Muscle layer of duodenum (tissue), 2 donors: ENCODE measurements around the gene SPATS2.
"Not testable (repeated sequence)": the region's sequence is repeated elsewhere in the genome, so short reads cannot be mapped to it uniquely, and the experiment has no call there.

Experiments
- H3K27ac ChIP-seq: one replicate; pipeline ENCODE4 v1.7.0; 2013; ENCODE audit warnings: mild to moderate bottlenecking, low read length
- H3K27me3 ChIP-seq: one replicate; pipeline ENCODE4 v1.7.0; 2013; ENCODE audit warnings: low read depth, mild to moderate bottlenecking, control low read depth, low read length
- H3K36me3 ChIP-seq, 2 donors: one replicate each; pipeline ENCODE4 v1.7.0; 2013; ENCODE audit warnings: low read length in 2 of 2, control low read depth in 1 of 2, mild to moderate bottlenecking in 1 of 2; ENCODE audit not compliant: insufficient read depth in 2 of 2, control insufficient read depth in 1 of 2
- H3K4me1 ChIP-seq, 2 donors: one replicate each; pipeline ENCODE4 v1.7.0; 2013; ENCODE audit warnings: low read length in 2 of 2, mild to moderate bottlenecking in 2 of 2, control low read depth in 1 of 2, moderate library complexity in 1 of 2; ENCODE audit not compliant: insufficient read depth in 2 of 2, control insufficient read depth in 1 of 2
- H3K4me3 ChIP-seq, 2 donors: one replicate each; pipeline ENCODE4 v1.7.0; 2013; ENCODE audit warnings: low read length in 2 of 2, low read depth in 1 of 2, mild to moderate bottlenecking in 1 of 2
- H3K9me3 ChIP-seq, 2 donors: one replicate each; pipeline ENCODE4 v1.7.0; 2013; ENCODE audit warnings: low read length in 2 of 2, control low read depth in 1 of 2, mild to moderate bottlenecking in 1 of 2; ENCODE audit not compliant: control insufficient read depth in 1 of 2
- donor health status: healthy.

SPATS2 gene

GRCh38 chr12:49507139-49507538, 139.9 kb downstream of the SPATS2 start:
- H3K36me3 ChIP-seq: no peaks in the 10 kb centered on the region

GRCh38 chr12:49509681-49510080, 142.4 kb downstream of the SPATS2 start:
- H3K27ac ChIP-seq, H3K27me3 ChIP-seq, H3K4me1 ChIP-seq, H3K9me3 ChIP-seq, H3K36me3 ChIP-seq, H3K4me3 ChIP-seq: not testable (repeated sequence)

More at GRCh38 chr12:49507139-49507538, 139.9 kb downstream of the SPATS2 start:
- no peaks in the 10 kb centered on the region for H3K4me1 ChIP-seq
- no peaks in the 10 kb centered on the region for H3K27me3 ChIP-seq
- H3K27ac ChIP-seq: no peak overlapping the region
- H3K4me3 ChIP-seq: no peak overlapping the region
- H3K9me3 ChIP-seq: no peaks in the 10 kb centered on the region

GRCh38 chr12:49511410-49511809, 144.1 kb downstream of the SPATS2 start:
- Histone ChIP-seq H3K4me3 (no peak overlapping the region), H3K27me3 (no peaks in the 10 kb centered on the region), H3K9me3 (no peaks in the 10 kb centered on the region), H3K36me3 (no peaks in the 10 kb centered on the region), H3K27ac (no peak overlapping the region), H3K4me1 (no peaks in the 10 kb centered on the region)

- no peaks in the 10 kb centered on the region for H3K36me3 ChIP-seq
- no peaks in the 10 kb centered on the region for H3K27me3 ChIP-seq
- H3K27ac ChIP-seq: no peak overlapping the region
- no peak overlapping the region for H3K4me3 ChIP-seq
- no peaks in the 10 kb centered on the region for H3K9me3 ChIP-seq
- H3K4me1 ChIP-seq: no peaks in the 10 kb centered on the region
Observed at GRCh38 chr12:49512546-49512945, 145.3 kb downstream of the SPATS2 start.

GRCh38 chr12:49515266-49515665, 148.0 kb downstream of the SPATS2 start:
- H3K27me3 ChIP-seq: no peaks in the 10 kb centered on the region
- no peaks in the 10 kb centered on the region for H3K4me1 ChIP-seq
- H3K9me3 ChIP-seq: no peaks in the 10 kb centered on the region
- no peak overlapping the region for H3K4me3 ChIP-seq
- no peak overlapping the region for H3K27ac ChIP-seq
- no peaks in the 10 kb centered on the region for H3K36me3 ChIP-seq

GRCh38 chr12:49518914-49519573, 151.8 kb downstream of the SPATS2 start:
- H3K27ac ChIP-seq: no peak overlapping the region
- H3K4me1 ChIP-seq: no peaks in the 10 kb centered on the region
- H3K4me3 ChIP-seq: no peak overlapping the region
- no peaks in the 10 kb centered on the region for H3K27me3 ChIP-seq
- peaks cover 6% of the 10 kb centered on the region in 2 donors for H3K36me3 ChIP-seq
- no peaks in the 10 kb centered on the region for H3K9me3 ChIP-seq

- no peak overlapping the region for H3K4me3 ChIP-seq
- peaks cover 7 to 10% of the 10 kb centered on the region in 2 donors for H3K36me3 ChIP-seq
- no peaks in the 10 kb centered on the region for H3K9me3 ChIP-seq
- no peaks in the 10 kb centered on the region for H3K4me1 ChIP-seq
- H3K27ac ChIP-seq: no peak overlapping the region
- H3K27me3 ChIP-seq: no peaks in the 10 kb centered on the region
Observed at GRCh38 chr12:49519574-49519936, 152.3 kb downstream of the SPATS2 start.

- H3K4me3 ChIP-seq: no peak overlapping the region
- no peaks in the 10 kb centered on the region for H3K9me3 ChIP-seq
- H3K4me1 ChIP-seq: no peaks in the 10 kb centered on the region
- no peak overlapping the region for H3K27ac ChIP-seq
- peaks cover 25 to 28% of the 10 kb centered on the region in 2 donors for H3K36me3 ChIP-seq
- H3K27me3 ChIP-seq: no peaks in the 10 kb centered on the region
Observed at GRCh38 chr12:49521389-49521788, 154.1 kb downstream of the SPATS2 start.

GRCh38 chr12:49524660-49525324, 157.5 kb downstream of the SPATS2 start:
- Histone ChIP-seq H3K9me3 (no peaks in the 10 kb centered on the region), H3K27me3 (no peaks in the 10 kb centered on the region), H3K4me1 (no peaks in the 10 kb centered on the region), H3K4me3 (no peak overlapping the region), H3K27ac (no peak overlapping the region), H3K36me3 (peaks cover 28 to 37% of the 10 kb centered on the region in 2 donors)

GRCh38 chr12:49525942-49526341, 158.7 kb downstream of the SPATS2 start:
- Histone ChIP-seq H3K4me1 (no peaks in the 10 kb centered on the region), H3K9me3 (no peaks in the 10 kb centered on the region), H3K27me3 (no peaks in the 10 kb centered on the region), H3K36me3 (peaks cover 28 to 37% of the 10 kb centered on the region in 2 donors), H3K4me3 (no peak overlapping the region), H3K27ac (no peak overlapping the region)

- Histone ChIP-seq H3K9me3 (no peaks in the 10 kb centered on the region), H3K4me1 (no peaks in the 10 kb centered on the region), H3K27ac (no peak overlapping the region), H3K27me3 (no peaks in the 10 kb centered on the region), H3K36me3 (peaks cover 28 to 32% of the 10 kb centered on the region in 2 donors), H3K4me3 (no peak overlapping the region)
Observed at GRCh38 chr12:49527361-49528130, 160.3 kb downstream of the SPATS2 start.
